RWPE1 (cell line): Measurements from ENCODE around the gene SNTG2.
"Not testable (repeated sequence)": the region's sequence is repeated elsewhere in the genome, so short reads cannot be mapped to it uniquely, and the experiment has no call there.

Experiments used
- CTCF ChIA-PET: fragments of 350-600 bp; sonication (Branson Sonifier 250); formaldehyde crosslinking; extraction: SDS; loops from one replicate; lab custom pipeline; 2021; lab: Yijun Ruan, JAX
- POLR2A ChIA-PET: fragments of 400-600 bp; formaldehyde crosslinking; extraction: SDS; loops from one replicate; lab custom pipeline; 2020; ENCODE audit warnings: antibody characterized with exemption; ENCODE audit not compliant: low non-redundant PET; lab: Yijun Ruan, JAX
- DNase-seq: peaks from one replicate; pipeline ENCODE4 v3.0.0; 2012; ENCODE audit warnings: low spot score
- H3K27ac ChIP-seq: fragments of 450-650 bp; 2 replicates; pipeline ENCODE4 v1.5.1; 2017
- TF ChIP-seq, protein P1 (sequence below): fragments of 450-650 bp; conservative IDR thresholded peaks from 2 replicates; pipeline ENCODE4 v1.5.1; 2017; ENCODE audit warnings: low read depth, mild to moderate bottlenecking

The SNTG2 gene

DNA sequence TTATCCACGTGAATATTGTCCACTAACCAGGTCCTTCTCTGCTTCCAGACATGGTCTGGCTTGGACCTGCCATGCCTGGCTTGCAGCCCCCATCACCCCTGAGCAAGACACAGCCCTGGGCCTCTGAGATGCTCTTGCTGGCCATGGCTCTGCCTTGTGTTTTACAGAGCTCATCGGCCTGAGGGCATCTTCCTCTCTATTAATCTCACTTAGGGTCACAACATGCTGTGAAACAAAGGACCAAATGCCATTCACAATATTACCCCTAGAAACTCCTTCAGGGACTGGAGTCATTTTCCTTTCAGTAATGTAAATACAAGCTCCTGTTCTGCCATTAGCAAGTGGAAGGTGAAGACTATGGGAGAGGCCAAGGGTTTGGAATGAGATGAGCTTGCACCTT is 455.8 kb downstream of the SNTG2 start:
- ChIA-PET POLR2A (no interaction called here), CTCF (no interaction called here)
- DNase-seq: no peak
- H3K27ac ChIP-seq: no peak overlapping the region
- TF ChIP-seq, protein P1, sequence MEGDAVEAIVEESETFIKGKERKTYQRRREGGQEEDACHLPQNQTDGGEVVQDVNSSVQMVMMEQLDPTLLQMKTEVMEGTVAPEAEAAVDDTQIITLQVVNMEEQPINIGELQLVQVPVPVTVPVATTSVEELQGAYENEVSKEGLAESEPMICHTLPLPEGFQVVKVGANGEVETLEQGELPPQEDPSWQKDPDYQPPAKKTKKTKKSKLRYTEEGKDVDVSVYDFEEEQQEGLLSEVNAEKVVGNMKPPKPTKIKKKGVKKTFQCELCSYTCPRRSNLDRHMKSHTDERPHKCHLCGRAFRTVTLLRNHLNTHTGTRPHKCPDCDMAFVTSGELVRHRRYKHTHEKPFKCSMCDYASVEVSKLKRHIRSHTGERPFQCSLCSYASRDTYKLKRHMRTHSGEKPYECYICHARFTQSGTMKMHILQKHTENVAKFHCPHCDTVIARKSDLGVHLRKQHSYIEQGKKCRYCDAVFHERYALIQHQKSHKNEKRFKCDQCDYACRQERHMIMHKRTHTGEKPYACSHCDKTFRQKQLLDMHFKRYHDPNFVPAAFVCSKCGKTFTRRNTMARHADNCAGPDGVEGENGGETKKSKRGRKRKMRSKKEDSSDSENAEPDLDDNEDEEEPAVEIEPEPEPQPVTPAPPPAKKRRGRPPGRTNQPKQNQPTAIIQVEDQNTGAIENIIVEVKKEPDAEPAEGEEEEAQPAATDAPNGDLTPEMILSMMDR: no peak

DNA sequence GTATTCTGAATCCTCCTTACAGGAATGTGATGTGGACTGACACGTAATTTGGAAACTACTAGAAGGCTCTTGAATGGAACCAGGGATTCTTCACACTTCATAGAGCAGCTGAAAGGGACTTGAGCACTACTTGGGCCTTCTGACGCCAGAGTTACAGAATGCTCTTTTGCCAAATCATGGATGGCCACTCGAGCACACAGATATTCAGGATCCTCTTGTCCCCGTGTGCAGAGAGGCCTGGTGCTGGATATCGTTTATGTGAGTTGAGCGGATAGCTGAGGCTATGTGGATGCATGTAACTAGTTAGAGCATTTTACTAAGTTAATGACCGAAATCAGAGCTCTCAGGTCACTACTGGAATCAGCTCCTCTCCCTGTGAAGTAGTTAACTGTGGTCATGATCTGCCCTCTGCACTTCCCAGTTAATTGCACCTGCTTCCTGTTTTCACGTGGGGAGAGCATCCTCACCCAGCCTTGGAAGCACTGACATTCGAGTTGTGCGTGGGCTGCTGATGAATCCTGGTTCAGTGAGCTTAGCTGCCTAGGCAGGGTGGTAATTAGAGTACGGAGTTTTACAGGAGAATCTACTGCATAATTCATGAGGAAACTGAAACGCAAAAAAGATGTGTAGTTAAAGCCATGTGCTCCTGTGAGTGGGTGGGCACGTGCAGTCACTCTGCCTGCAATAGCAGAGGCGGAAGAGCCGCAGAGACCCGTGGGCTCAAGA is 457.5 kb downstream of the SNTG2 start:
- no peak for DNase-seq
- POLR2A ChIA-PET: no interaction called here
- TF ChIP-seq, protein P1: no peak
- CTCF ChIA-PET: no interaction called here
- H3K27ac ChIP-seq: no peak overlapping the region

DNA sequence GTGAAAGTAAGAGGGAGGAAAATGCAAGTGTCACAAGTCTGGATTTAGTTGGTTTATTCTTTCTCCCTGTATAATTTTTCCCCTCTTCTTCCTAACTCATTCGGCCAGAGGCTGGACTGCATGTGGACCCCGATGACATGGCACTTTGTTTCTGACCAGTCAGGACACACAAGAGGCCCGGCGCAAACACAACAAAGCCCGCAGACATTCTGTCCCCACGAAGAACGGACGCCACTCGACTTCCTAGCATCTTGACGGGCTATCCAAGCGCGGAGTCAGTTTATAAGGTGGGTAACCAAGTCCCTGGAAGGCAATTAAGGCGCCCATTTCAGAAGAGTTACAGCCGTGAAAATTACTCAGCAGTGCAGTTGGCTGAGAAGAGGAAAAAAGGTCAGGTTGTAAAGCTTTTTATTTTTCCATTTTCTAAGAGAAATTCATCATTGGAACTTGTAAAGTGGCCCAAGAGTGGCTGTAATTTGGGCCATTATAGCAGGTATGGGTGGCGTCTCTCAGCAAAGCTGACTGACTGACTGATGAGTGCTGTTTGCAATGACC is 462.6 kb downstream of the SNTG2 start, which contains the start of gene TPO:
TPO (plus strand) TSS at position 308 of the 555 bp plus-strand sequence. CDS start 946 bp downstream, outside the sequence.
- H3K27ac ChIP-seq: no peak within 1 kb of the TSS
- ChIA-PET CTCF (no interaction called here), POLR2A (no interaction called here)
- TF ChIP-seq, protein P1: no peak
- DNase-seq: no peak

DNA sequence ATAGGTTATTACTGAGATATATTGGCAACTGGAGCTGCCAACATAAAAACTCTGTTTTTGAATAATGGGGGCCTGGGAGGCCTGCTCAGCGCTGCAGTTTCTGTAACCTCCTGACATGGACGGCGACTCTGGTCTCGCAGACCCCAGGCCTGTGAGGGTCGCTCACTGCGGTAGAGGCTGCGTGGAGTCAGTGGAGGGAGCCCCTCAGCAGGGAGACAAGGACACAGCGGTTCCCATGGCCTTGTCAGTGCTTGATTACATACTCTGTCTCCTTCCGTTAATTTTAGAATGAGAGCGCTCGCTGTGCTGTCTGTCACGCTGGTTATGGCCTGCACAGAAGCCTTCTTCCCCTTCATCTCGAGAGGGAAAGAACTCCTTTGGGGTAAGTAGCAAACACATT is 463.5 kb downstream of the SNTG2 start:
- ChIA-PET CTCF (no interaction called here), POLR2A (no interaction called here)
- no peak overlapping the region for H3K27ac ChIP-seq

DNA sequence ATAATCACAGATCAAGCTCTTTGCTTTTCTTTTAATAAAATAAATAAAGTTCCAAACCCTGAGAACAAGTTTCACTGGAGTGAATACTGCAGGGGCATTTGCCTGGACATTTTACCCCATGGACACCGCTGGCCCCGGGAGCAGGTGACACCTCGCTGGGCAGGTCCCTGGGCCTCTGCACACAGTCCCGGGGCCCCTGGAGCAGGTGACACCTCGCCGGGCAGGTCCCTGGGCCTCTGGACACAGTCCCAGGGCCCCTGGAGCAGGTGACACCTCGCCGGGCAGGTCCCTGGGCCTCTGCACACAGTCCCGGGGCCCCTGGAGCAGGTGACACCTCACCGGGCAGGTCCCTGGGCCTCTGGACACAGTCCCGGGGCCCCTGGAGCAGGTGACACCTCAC is 464.3 kb downstream of the SNTG2 start:
- POLR2A ChIA-PET, DNase-seq, CTCF ChIA-PET, H3K27ac ChIP-seq: not testable (repeated sequence)

More for the DNA sequence above, 463.5 kb downstream of the SNTG2 start:
- TF ChIP-seq, protein P1: no peak
- no peak for DNase-seq

DNA sequence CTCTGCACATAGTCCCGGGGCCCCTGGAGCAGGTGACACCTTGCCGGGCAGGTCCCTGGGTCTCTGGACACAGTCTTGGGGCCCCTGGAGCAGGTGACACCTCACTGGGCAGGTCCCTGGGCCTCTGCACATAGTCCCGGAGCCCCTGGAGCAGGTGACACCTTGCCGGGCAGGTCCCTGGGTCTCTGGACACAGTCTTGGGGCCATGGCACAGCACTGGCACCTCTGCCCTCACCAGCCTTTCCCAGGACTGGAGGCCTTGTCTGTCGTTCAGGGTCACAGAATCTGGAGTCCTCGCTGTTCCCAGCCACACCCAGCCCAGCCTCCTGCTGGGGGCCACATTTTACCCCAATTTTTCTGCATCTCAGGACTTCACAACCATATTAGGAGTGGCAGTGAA is 464.9 kb downstream of the SNTG2 start:
- no peak overlapping the region for H3K27ac ChIP-seq
- CTCF ChIA-PET: no interaction called here
- TF ChIP-seq, protein P1: no peak
- DNase-seq: no peak
- POLR2A ChIA-PET: no interaction called here
